Measurements from ENCODE around the gene FAM171A2.

FAM171A2 gene

DNA sequence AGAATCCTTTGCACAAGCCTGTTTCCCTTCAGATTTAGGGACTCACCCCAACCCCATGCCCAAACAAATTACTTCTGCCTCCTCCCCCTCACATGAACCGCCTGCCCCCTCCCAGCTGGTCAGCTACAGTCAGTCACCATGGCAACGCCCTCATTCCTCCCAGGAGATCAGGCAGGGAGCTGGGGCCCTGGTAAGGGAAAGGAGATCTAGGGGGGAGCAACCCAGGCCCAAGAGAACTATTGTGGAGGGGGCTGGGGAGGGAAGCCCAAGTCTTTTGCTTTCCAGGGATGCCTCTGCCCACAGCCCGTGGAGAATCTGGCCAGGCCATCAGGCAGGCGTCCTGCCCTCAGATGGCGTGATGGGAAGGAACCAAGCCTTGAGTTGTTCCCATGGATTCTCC, 2.8 kb downstream of the FAM171A2 start:
- H3K36me3 ChIP-seq (replicated peaks), result no peaks in the 10 kb centered on the region
- peaks cover 6% of the 10 kb centered on the region; the same call in 1 of the 2 replicates for H3K4me1 ChIP-seq
- no peak overlapping the region for H3K4me3 ChIP-seq
- H3K27me3 ChIP-seq (ENCODE audit: low read depth), result peaks cover 1% of the 10 kb centered on the region; the same call in 1 of the 2 replicates
- DNase-seq (ENCODE audit: low spot score in 2 of 2), result peak in 1 of 2 experiments; percentile 55
- in situ Hi-C loops (cut with MboI; ENCODE audit: low sequenced_read_pairs), result no loop called here
- H3K9me3 ChIP-seq, result no peaks in the 10 kb centered on the region

DNA sequence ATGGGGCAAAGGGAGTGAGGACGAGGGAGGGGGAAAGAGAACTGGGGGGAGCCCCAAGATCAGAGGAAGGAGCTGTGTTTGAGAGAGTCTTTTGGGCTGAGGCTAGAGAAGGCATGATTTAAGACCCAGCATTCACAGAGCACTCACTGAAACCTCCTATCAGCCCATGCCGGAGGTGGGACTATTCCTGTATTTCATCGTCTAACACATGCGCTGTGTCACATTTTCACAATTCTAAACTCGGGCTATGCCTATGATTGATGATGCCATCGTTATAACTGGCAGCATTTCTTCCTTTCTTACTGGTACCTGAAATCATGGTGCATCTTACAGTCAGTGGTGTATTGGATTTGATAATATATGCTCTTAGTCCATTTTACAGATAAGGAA, 3.5 kb downstream of the FAM171A2 start:
- in situ Hi-C loops (cut with MboI; ENCODE audit: low sequenced_read_pairs), result no loop called here
- DNase-seq (ENCODE audit: low spot score in 2 of 2), result no peak
- H3K4me3 ChIP-seq, result no peak overlapping the region
- H3K9me3 ChIP-seq, result no peaks in the 10 kb centered on the region
- peaks cover 6% of the 10 kb centered on the region; the same call in 1 of the 2 replicates for H3K4me1 ChIP-seq
- no peaks in the 10 kb centered on the region for H3K36me3 ChIP-seq (replicated peaks)
- H3K27me3 ChIP-seq (ENCODE audit: low read depth), result no peaks in the 10 kb centered on the region

DNA sequence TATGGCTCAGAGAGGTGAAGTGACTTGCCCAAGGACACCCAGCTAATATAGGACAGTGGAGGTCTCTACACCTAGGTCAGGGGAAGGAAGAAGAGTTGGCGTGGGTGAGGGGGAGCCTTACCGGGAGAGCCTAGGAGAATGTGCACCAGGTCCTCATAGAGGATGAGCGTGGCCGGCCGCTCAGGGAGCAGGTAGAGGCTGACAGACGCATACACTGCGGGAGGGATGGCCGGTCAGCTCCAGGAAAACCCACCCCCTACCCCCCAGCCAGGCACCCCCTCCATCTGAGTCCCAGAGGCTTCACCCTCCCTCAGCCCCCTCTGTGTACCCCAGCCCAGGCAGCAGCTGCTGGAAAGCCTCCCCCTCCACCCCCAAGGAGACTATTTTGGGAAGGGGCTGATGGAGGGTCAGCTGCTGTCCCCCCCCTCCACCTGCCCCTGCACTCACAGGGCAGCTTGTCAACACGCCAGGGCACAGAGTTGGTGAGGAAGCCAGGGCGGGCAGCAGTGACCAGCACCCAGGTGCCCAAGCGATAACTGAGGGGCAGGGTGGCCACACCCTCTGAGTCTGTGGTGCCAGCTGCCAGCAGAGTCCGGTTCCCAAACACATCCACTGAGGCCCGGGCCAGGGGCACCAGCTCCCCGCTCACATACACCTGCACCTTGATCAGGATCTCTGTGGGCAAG, 4.1 kb downstream of the FAM171A2 start:
- Histone ChIP-seq H3K27me3 (ENCODE audit: low read depth) (no peaks in the 10 kb centered on the region), H3K36me3 (replicated peaks) (no peaks in the 10 kb centered on the region), H3K9me3 (no peaks in the 10 kb centered on the region), H3K4me1 (peaks cover 6% of the 10 kb centered on the region; the same call in 1 of the 2 replicates), H3K4me3 (no peak overlapping the region)
- in situ Hi-C loops (cut with MboI; ENCODE audit: low sequenced_read_pairs), result no loop called here
- no peak for DNase-seq (ENCODE audit: low spot score in 2 of 2)

DNA sequence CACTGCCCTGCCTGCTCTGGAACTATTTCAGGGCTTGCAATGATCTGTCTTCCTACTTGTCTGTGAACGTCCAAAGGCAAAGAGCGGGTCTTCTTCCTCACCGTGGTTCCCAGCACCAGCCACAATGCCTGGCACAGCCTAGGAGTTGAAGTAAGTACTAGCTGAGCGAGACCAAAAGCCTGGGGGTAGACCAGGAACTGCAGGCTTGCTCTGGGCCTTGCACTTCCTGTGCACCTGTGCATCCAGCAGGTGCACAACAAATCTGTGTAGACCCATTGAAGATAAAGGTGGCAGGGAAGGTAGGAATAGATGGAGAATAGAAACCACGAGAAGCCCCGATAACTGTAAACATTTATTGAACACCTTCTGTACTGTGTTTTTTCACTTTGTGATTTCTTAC, 4.6 kb downstream of the FAM171A2 start:
- no peak overlapping the region for H3K4me3 ChIP-seq
- in situ Hi-C loops (cut with MboI; ENCODE audit: low sequenced_read_pairs), result no loop called here
- DNase-seq (ENCODE audit: low spot score in 2 of 2), result no peak
- no peaks in the 10 kb centered on the region for H3K9me3 ChIP-seq
- H3K36me3 ChIP-seq (replicated peaks), result no peaks in the 10 kb centered on the region
- peaks cover 6% of the 10 kb centered on the region; the same call in 1 of the 2 replicates for H3K4me1 ChIP-seq
- no peaks in the 10 kb centered on the region for H3K27me3 ChIP-seq (ENCODE audit: low read depth)

DNA sequence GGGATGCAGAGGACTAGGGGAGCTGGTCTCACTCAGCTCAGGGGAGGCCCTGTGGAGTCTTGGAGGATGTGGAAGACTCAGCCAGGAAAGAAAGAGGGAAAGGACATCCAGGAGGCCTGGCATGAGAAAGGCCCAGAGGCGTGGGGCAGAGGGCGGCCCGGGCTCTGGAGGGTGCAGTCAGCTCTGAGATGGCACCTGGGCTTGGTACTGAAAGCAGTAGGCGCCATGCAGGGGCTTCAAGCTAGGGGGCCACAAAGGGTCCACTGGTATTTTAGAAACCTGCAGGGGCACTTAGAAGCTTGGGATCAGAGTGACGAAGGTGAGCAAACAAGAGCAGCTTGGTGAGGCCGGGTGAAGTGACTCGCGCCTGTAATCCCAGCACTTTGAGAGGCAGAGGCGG, 5.6 kb downstream of the FAM171A2 start:
- in situ Hi-C loops (cut with MboI; ENCODE audit: low sequenced_read_pairs), result no loop called here
- no peak for DNase-seq (ENCODE audit: low spot score in 2 of 2)
- Histone ChIP-seq H3K9me3 (no peaks in the 10 kb centered on the region), H3K27me3 (ENCODE audit: low read depth) (no peaks in the 10 kb centered on the region), H3K4me1 (peaks cover 6% of the 10 kb centered on the region; the same call in 1 of the 2 replicates), H3K36me3 (replicated peaks) (no peaks in the 10 kb centered on the region), H3K4me3 (no peak overlapping the region)

DNA sequence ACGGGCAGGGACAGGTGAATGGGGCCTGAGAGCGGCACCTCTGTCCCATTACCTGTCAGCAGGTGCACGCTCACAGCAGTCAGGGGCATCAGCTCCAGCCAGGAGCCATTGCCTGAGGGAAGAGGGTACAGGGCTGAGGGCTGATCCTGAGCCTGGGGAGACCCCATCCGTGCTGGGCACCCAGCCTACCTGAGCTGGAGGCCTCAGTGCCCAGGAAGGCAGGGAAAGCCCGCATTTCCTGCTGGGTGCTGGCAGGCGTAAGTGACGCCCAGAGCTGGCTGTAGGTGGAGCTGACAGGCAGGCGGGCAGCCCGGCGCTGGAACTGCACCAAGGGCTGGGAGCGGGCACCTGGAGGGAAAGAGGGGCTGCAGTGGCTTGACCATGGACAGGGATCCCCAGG, 7.4 kb downstream of the FAM171A2 start:
- Histone ChIP-seq H3K27me3 (ENCODE audit: low read depth) (no peaks in the 10 kb centered on the region), H3K4me1 (peaks cover 4% of the 10 kb centered on the region; the same call in 1 of the 2 replicates), H3K4me3 (no peak overlapping the region), H3K9me3 (no peaks in the 10 kb centered on the region), H3K36me3 (replicated peaks) (peaks cover 11% of the 10 kb centered on the region)
- in situ Hi-C loops (cut with MboI; ENCODE audit: low sequenced_read_pairs), result no loop called here
- DNase-seq (ENCODE audit: low spot score in 2 of 2), result no peak

DNA sequence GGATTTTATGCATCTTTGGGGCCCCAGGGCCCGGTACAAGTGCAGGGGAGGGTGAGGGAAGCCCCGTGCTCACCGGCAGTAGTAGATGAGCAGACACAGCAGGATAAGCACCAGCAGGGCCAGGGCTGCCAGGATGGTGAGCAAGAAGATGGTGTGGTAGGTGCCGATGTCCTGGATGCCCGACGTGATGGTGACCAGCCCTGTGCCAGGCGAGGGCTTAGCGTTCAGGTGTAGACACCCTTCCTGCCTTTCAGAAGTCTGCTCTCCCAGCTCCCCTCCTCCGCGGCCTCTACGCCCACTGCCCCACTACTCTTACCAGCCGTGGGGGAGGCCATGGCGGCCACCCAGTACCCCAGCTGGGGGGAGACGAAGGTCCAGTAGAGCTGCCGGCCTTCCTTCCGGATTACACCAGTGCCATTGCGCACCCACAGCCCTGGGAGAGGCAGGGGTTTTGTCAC, 8.0 kb downstream of the FAM171A2 start:
- Histone ChIP-seq H3K9me3 (no peaks in the 10 kb centered on the region), H3K4me1 (no peaks in the 10 kb centered on the region), H3K27me3 (ENCODE audit: low read depth) (no peaks in the 10 kb centered on the region), H3K4me3 (no peak overlapping the region), H3K36me3 (replicated peaks) (peaks cover 17% of the 10 kb centered on the region)
- no peak for DNase-seq (ENCODE audit: low spot score in 2 of 2)
- in situ Hi-C loops (cut with MboI; ENCODE audit: low sequenced_read_pairs), result no loop called here

DNA sequence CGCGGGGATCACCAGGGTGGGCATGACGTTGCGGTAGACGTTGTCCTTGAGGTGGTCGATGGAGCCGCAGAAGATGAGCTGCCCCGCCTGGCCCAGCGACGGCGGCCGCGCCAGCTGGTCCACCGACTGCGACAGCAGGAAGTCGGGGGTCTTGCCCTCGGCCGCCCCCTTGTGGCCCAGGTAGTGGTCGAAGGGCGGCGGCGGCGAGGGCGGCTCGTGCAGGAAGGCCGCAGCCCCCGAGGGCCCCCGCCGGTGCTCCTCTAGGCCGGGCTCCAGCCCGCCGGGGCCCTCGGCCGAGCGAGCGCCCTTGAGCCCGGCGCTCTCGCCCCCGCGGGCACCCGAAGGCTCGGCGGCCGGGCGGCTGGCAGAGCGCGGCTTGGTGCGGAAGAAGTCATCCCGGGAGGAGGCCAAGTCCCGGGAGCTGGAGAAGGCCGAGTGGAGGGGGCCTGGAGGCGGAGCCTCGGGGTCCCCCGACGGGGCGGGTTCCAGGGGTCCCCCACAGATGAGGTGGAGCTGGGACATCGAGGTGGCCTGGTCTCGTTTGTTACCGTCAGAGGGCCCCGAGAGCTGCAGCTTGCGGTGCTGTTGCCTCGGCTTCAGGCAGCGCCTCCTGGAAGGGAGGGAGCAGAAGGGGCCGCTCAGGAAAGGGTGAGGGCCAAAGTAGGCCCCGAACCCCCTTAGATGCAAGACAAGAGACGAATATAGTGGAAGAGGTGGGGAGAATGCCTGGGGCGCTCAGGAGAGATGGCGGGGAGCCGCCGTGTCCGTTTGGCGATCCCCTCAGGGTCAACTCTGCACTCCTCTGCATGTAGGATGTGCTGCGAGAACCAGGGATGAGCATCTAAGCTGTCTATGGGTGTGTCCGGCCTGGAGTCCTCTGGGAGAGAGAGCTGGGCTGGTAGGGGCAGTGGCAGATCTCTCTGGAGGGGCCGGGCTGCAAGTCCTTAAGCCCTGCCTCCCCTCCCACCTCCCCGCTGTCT, 8.8 kb downstream of the FAM171A2 start:
- no peak for DNase-seq (ENCODE audit: low spot score in 2 of 2)
- Histone ChIP-seq H3K27me3 (ENCODE audit: low read depth) (no peaks in the 10 kb centered on the region), H3K4me1 (no peaks in the 10 kb centered on the region), H3K36me3 (replicated peaks) (peaks cover 20% of the 10 kb centered on the region), H3K9me3 (no peaks in the 10 kb centered on the region), H3K4me3 (no peak overlapping the region)
- in situ Hi-C loops (cut with MboI; ENCODE audit: low sequenced_read_pairs), result no loop called here

DNA sequence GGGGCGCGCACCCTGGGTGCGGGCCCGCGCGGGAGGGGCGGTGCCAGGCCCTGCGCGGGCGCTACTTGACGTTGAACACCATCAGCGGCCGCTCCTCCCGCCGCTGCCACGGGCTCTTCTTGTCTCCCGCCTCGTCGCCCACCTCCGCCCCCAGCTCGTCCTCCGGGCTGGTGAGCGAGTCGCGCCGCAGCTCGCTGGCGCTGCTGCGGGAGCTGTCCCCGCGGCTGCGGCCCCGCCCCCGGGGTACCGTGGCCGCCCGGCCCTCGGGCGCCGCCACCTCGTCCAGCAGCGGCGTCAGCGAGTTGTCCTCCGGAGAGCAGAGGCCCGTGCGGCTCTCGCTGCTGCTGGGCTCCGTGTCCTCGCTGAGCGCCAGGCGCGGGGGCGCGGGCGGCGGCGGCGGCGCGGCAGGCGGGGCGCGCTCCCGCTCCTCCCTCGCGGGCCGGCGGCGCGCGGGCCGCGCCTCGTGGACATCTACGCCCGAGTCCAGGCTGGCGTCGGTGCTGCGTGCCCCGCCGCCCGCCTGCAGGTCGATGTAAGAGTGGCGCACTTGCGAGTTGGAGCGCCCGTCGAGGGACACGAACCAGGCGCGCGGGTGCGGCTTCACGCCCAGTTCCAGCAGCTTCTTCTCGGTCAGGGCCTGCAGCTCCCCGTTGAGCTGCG, 9.9 kb downstream of the FAM171A2 start:
- no peaks in the 10 kb centered on the region for H3K4me1 ChIP-seq
- no peaks in the 10 kb centered on the region for H3K9me3 ChIP-seq
- no peak overlapping the region for H3K4me3 ChIP-seq
- in situ Hi-C loops (cut with MboI; ENCODE audit: low sequenced_read_pairs), result no loop called here
- peaks cover 20% of the 10 kb centered on the region for H3K36me3 ChIP-seq (replicated peaks)
- H3K27me3 ChIP-seq (ENCODE audit: low read depth), result no peaks in the 10 kb centered on the region
- DNase-seq (ENCODE audit: low spot score in 2 of 2), result no peak

DNA sequence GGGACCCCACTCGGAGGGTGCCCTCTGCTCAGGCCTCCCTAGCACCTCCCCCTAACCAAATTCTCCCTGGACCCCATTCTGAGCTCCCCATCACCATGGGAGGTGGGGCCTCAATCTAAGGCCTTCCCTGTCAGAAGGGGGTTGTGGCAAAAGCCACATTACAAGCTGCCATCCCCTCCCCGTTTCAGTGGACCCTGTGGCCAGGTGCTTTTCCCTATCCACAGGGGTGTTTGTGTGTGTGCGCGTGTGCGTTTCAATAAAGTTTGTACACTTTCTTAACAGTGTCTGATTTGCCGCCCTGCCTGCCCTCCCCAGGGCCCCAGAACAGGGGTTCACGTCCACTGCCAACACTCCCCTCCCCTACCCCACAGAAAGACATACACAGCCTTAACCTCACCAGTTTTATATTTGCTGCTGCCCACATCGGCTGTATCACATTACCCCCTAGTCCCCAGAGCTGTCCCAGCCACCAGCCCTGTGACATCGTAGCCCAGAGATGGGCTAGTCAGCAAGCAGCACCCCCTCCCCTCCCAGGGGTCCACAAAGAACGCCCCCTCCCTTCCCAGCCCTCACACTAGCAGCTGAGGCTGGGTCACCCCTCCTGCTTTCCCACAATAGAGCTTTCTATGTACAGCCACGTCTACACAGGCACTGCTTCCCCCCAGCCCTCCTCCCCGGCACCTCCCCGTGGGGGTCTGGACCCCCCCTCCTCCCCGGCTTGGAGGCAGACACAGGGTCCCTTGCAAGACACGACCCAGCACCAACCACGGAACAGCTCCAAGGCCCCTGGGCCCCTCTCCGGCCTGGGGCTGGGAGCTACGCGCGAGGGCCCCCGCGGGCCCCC, 10.6 kb downstream of the FAM171A2 start:
- in situ Hi-C loops (cut with MboI; ENCODE audit: low sequenced_read_pairs), result no loop called here
- no peak for DNase-seq (ENCODE audit: low spot score in 2 of 2)
- peaks cover 20% of the 10 kb centered on the region for H3K36me3 ChIP-seq (replicated peaks)
- no peak overlapping the region for H3K4me3 ChIP-seq
- no peaks in the 10 kb centered on the region for H3K27me3 ChIP-seq (ENCODE audit: low read depth)
- no peaks in the 10 kb centered on the region for H3K9me3 ChIP-seq
- H3K4me1 ChIP-seq, result no peaks in the 10 kb centered on the region

DNA sequence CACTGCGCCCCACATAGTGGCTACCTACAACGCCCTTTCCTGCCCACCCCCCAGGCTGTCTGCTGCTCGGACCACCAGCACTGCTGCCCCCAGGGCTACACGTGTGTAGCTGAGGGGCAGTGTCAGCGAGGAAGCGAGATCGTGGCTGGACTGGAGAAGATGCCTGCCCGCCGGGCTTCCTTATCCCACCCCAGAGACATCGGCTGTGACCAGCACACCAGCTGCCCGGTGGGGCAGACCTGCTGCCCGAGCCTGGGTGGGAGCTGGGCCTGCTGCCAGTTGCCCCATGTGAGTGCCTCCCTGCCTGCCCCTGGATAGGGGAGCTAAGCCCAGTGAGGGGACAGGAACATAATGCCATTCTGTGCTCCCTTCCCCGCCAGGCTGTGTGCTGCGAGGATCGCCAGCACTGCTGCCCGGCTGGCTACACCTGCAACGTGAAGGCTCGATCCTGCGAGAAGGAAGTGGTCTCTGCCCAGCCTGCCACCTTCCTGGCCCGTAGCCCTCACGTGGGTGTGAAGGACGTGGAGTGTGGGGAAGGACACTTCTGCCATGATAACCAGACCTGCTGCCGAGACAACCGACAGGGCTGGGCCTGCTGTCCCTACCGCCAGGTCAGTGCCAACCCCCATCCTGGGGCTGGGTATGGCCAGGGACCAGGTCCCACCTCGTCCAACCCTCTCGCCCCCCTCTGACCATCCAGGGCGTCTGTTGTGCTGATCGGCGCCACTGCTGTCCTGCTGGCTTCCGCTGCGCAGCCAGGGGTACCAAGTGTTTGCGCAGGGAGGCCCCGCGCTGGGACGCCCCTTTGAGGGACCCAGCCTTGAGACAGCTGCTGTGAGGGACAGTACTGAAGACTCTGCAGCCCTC, 11.5 kb downstream of the FAM171A2 start:
- DNase-seq (ENCODE audit: low spot score in 2 of 2), result no peak
- in situ Hi-C loops (cut with MboI; ENCODE audit: low sequenced_read_pairs), result no loop called here
- Histone ChIP-seq H3K4me3 (no peak overlapping the region), H3K4me1 (no peaks in the 10 kb centered on the region), H3K27me3 (ENCODE audit: low read depth) (no peaks in the 10 kb centered on the region), H3K9me3 (no peaks in the 10 kb centered on the region), H3K36me3 (replicated peaks) (peaks cover 20% of the 10 kb centered on the region)

DNA sequence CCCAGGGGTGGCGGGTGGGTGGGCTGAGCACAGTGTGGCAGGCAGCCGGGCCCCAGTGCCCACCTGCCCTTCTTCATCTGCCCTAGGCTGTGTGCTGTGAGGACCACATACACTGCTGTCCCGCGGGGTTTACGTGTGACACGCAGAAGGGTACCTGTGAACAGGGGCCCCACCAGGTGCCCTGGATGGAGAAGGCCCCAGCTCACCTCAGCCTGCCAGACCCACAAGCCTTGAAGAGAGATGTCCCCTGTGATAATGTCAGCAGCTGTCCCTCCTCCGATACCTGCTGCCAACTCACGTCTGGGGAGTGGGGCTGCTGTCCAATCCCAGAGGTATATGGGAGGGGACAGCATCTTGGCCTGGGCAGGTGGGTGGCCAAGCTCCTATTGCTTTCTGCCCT, 12.2 kb downstream of the FAM171A2 start:
- no peak for DNase-seq (ENCODE audit: low spot score in 2 of 2)
- in situ Hi-C loops (cut with MboI; ENCODE audit: low sequenced_read_pairs), result no loop called here
- peaks cover 20% of the 10 kb centered on the region for H3K36me3 ChIP-seq (replicated peaks)
- H3K4me3 ChIP-seq, result no peak overlapping the region
- no peaks in the 10 kb centered on the region for H3K9me3 ChIP-seq
- no peaks in the 10 kb centered on the region for H3K27me3 ChIP-seq (ENCODE audit: low read depth)
- H3K4me1 ChIP-seq, result no peaks in the 10 kb centered on the region

Measured in HAP-1 (cell line).